T1000 (cell line): Measurements from ENCODE around the gene CYTH3.

ENCODE experiments used
- DNase-seq: peaks from one replicate; lab custom pipeline; 2025; ENCODE audit warnings: mixed read lengths; lab: John Stamatoyannopoulos, UW

The CYTH3 gene

GRCh38 chr7:6165521-6166320 lies 106.7 kb downstream of the CYTH3 start:
- no peak for DNase-seq

GRCh38 chr7:6165075-6165474 lies 107.3 kb downstream of the CYTH3 start:
- no peak for DNase-seq

DNA sequence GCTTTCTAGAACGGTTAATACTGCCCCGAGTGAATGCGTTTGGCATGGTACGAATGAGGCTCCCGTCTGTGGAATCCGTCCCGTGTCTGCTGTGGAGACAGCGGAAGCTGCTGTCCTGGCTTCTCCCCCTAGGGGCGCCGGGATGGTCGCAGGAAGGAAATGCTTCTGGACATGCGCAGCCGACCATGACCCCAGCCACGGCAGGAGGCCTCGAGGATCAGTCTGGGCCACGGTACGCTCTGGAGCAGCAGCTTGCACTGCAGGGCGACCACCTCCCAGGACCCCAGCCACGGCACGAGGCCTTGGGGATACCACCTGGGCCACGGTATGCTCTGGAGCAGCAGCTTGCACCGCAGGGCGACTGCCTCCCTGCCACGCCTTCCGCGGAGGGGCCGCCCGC lies 107.9 kb downstream of the CYTH3 start:
- no peak for DNase-seq

DNA sequence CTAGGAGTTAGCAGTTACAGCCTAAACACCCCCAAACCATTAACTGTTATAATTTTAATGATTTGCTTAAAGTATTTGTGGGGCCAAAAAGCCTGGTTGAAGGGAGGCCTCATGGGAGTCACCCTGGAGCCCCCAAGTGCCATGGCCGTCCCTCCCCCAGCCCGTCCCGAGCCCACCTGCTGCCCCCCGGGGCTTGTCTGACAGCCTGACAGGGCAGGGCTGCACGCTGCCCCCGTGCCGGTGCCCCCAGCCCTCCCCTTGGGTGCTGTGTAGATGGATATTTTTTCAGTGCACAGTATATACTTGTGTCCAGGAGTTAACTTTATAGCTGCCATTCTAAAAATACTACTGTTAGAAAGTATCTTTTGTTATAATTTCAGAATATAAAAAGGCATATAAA lies 108.4 kb downstream of the CYTH3 start:
- no peak for DNase-seq

- DNase-seq, result no peak
Measured at GRCh38 chr7:6163402-6163801, 109.0 kb downstream of the CYTH3 start.

- DNase-seq, result no peak
Measured at GRCh38 chr7:6162650-6163366, 109.6 kb downstream of the CYTH3 start.

- DNase-seq, result no peak
Measured at GRCh38 chr7:6162331-6162620, 110.1 kb downstream of the CYTH3 start.

DNA sequence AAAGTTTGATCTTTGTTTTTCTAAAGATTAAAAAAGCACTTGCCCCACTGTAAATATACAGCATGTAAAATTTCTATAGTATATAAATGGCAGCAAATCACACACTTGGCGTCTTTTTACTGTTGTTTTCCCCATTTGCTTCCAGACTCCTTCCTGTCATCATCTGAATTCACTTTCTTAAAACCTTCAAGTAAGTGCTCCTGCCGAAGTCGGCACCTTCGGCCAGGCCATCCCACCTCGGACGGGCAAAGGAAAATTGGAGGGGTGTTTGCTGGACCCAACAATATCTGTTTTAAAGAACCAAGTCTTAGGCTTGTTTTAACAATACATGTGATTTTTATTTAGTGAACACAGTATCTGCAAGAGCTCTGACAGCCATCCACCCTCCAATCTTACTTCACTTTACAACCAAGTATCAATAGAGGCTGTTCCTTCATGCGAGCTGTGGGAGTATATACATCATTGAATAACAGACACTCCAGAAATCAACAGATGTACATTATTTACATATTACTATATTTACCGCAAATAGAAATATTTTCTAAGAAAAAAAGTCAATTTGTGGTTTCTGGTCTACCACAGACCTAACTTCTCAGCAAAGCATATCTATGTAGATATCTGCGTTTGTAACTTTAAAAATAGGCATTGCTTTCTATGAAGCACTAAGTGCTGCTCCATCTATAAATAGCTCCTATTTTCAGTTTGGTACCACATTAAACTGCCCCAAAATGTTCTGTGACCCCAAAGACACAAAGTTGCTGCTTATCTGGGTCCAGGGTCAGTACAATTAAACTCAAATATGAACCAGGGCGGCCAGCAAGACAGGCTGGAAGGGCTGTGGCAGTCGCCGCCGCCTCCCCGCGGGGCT lies 110.7 kb downstream of the CYTH3 start:
- no peak for DNase-seq

DNA sequence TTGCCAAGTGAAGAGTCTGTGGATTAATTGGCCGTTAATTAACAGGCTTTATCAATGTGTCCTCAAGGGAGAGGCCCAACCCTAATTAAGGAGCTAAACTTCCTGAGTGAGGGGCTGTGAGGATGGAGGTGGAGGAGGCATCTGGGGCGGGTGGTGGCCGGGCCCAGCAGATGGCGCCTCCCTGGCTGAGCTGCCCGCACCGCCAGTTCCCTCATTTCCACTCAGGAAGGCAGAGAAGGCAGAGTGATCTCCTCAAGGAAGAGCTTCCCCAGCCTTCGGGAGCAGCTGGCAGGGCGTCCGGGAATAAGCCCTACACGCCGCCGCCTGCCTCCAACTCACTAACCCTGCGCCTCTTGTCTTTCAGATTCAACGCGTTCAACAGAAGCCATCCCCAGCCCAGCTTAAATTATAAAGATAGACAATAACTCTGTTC lies 112.2 kb downstream of the CYTH3 start:
- DNase-seq, result no peak

GRCh38 chr7:6159524-6160031 lies 112.8 kb downstream of the CYTH3 start:
- DNase-seq, result no peak

GRCh38 chr7:6159097-6159483 lies 113.3 kb downstream of the CYTH3 start:
- DNase-seq, result no peak

DNA sequence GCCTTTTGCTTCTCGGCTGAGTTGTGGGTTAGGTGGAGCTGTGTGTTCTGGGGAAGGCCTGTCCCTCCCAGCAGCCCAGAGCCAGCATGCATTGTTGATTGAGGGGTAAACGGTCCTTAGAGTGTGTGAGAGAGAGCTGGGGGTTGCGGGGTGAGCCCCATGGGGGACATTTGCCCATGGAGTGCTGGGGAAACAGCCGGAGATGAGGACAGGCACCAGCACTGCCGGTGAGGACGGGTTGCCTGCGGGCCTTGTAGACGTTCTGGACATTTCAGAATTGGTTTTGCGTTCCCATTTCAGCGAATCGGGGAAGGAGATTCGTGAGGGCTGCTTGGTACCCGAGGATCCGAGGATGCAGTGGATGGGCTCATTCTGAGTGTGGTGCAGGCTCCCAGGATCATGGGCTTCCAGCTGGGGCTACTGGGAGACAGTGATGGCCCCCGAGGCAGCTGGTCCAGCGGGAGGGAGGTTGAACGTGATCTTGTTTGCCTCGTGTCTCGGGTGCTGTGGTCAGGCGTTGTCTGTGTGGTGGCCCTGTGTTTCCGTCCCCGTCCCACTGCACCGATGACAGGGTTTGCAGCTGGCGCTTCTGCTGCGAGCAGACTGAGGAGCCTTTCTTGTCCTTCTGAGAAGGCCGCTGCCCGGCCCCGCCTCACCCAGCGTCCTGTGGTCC lies 113.9 kb downstream of the CYTH3 start:
- no peak for DNase-seq

- no peak for DNase-seq
Measured at GRCh38 chr7:6157685-6158423, 114.6 kb downstream of the CYTH3 start.

GRCh38 chr7:6156734-6157133 lies 115.7 kb downstream of the CYTH3 start:
- no peak for DNase-seq

GRCh38 chr7:6155596-6155995 lies 116.8 kb downstream of the CYTH3 start:
- DNase-seq, result no peak

- no peak for DNase-seq
Measured at GRCh38 chr7:6154542-6155404, 117.7 kb downstream of the CYTH3 start.

DNA sequence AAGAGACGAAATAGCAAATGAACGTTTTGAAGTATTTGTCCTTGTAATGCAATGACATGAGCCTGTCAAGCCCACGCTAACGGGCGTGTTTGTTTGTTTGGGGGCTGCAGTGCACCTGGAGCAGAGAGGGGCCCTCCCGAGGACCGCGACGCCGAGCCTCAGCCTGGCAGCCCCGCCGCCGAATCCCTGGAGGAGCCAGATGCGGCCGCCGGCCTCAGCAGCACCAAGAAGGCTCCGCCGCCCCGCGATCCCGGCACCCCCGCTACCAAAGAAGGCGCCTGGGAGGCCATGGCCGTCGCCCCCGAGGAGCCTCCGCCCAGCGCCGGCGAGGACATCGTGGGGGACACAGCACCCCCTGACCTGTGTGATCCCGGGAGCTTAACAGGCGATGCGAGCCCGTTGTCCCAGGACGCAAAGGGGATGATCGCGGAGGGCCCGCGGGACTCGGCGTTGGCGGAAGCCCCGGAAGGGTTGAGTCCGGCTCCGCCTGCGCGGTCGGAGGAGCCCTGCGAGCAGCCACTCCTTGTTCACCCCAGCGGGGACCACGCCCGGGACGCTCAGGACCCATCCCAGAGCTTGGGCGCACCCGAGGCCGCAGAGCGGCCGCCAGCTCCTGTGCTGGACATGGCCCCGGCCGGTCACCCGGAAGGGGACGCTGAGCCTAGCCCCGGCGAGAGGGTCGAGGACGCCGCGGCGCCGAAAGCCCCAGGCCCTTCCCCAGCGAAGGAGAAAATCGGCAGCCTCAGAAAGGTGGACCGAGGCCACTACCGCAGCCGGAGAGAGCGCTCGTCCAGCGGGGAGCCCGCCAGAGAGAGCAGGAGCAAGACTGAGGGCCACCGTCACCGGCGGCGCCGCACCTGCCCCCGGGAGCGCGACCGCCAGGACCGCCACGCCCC lies 118.5 kb downstream of the CYTH3 start:
- DNase-seq, result no peak

- DNase-seq, result no peak
Measured at GRCh38 chr7:6151994-6152735, 120.3 kb downstream of the CYTH3 start.
